Vagina (tissue), 2 donors: Measurements from ENCODE around the gene CEP104. TPM values are rescaled to one million over a fixed set of nuclear protein-coding genes. Genes with fewer than 3 reads are reported as not detected.

ENCODE experiments used
- DNase-seq, 2 donors: peaks; one replicate each; pipeline ENCODE4 v3.0.0-alpha.2; 2017; ENCODE audit errors: extremely low spot score in 2 of 2
- H3K27ac ChIP-seq: fragments of 200-600 bp; sonication (generic); one replicate; pipeline ENCODE4 v1.5.1; 2019
- H3K27me3 ChIP-seq: fragments of 200-600 bp; sonication (generic); one replicate; pipeline ENCODE4 v1.5.1; 2019
- H3K36me3 ChIP-seq, 2 donors: fragments of 200-600 bp; sonication (generic); one replicate each; pipeline ENCODE4 v1.5.1; 2017 to 2019
- H3K4me1 ChIP-seq: fragments of 200-600 bp; sonication (generic); one replicate; pipeline ENCODE4 v1.5.1; 2019
- H3K4me3 ChIP-seq, 2 donors: fragments of 200-600 bp; sonication (generic); 1 replicate in 1 of 2; 2 replicates in 1 of 2; pipeline ENCODE4 v1.5.1; 2016 to 2019
- H3K9me3 ChIP-seq: fragments of 200-600 bp; sonication (generic); one replicate; pipeline ENCODE4 v1.5.1; 2019
- CTCF ChIP-seq, 3 experiments: fragments of 450-650 bp in 2 of 3; fragments of 200-600 bp in 1 of 3; sonication (generic) in 1 of 3; IDR thresholded peaks; one replicate each; pipeline ENCODE4 v1.5.1; 2017 to 2019; ENCODE audit warnings: antibody characterized with exemption in 3 of 3, mild to moderate bottlenecking in 2 of 3, moderate library complexity in 2 of 3
- POLR2A ChIP-seq, 2 donors: fragments of 450-650 bp; IDR thresholded peaks; one replicate each; pipeline ENCODE4 v1.6.1; 2017; ENCODE audit warnings: antibody characterized with exemption in 2 of 2, mild to moderate bottlenecking in 2 of 2, moderate library complexity in 2 of 2
- POLR2AphosphoS5 ChIP-seq, 2 donors: sonication (generic); formaldehyde crosslinking; IDR thresholded peaks; one replicate each; pipeline ENCODE4 v1.9.0; 2017; ENCODE audit warnings: antibody characterized with exemption in 2 of 2, mild to moderate bottlenecking in 2 of 2, low read depth in 1 of 2; ENCODE audit not compliant: insufficient read depth in 1 of 2
- intact Hi-C: fragments of 100-400 bp; cut with DNase I; formaldehyde crosslinking; loops from one replicate; pipeline ENCODE4 v1.15.1; 2023
- total RNA-seq: library from RNA; depleted of rRNA; stranded (reverse); fragments of >200 nt; gene quantifications from one replicate; pipeline ENCODE4 v1.2.3, GENCODE V29; 2016

CEP104 gene
- total RNA-seq, 1 donor from 2014 or later = 62.9 TPM

GRCh38 chr1:3846541-3846940 is 10.5 kb downstream of the CEP104 start:
- peaks cover 0 to 73% of the 10 kb centered on the region in 2 donors for H3K36me3 ChIP-seq

GRCh38 chr1:3842912-3843311 is 14.1 kb downstream of the CEP104 start:
- Histone ChIP-seq H3K4me3 (no peak overlapping the region), H3K27me3 (no peaks in the 10 kb centered on the region), H3K9me3 (no peaks in the 10 kb centered on the region), H3K27ac (no peak overlapping the region), H3K36me3 (peaks cover 0 to 70% of the 10 kb centered on the region in 2 donors), H3K4me1 (no peaks in the 10 kb centered on the region)
- TF ChIP-seq CTCF (IDR thresholded peaks at IDR 0.05) (no peak), POLR2A (IDR thresholded peaks at IDR 0.05) (no peak), POLR2AphosphoS5 (IDR thresholded peaks at IDR 0.05; ENCODE audit: insufficient read depth in 1 of 2, low read depth in 1 of 2) (no peak)
- intact Hi-C loops = no loop called here
- no peak for DNase-seq

More at GRCh38 chr1:3846541-3846940, 10.5 kb downstream of the CEP104 start:
- intact Hi-C loops = no loop called here
- no peaks in the 10 kb centered on the region for H3K4me1 ChIP-seq
- no peaks in the 10 kb centered on the region for H3K9me3 ChIP-seq
- TF ChIP-seq CTCF (IDR thresholded peaks at IDR 0.05) (no peak), POLR2A (IDR thresholded peaks at IDR 0.05) (no peak), POLR2AphosphoS5 (IDR thresholded peaks at IDR 0.05; ENCODE audit: insufficient read depth in 1 of 2, low read depth in 1 of 2) (no peak)
- H3K27me3 ChIP-seq = no peaks in the 10 kb centered on the region
- DNase-seq = no peak
- H3K4me3 ChIP-seq = no peak overlapping the region
- no peak overlapping the region for H3K27ac ChIP-seq

- H3K36me3 ChIP-seq = peaks cover 0 to 72% of the 10 kb centered on the region in 2 donors
- H3K4me1 ChIP-seq = no peaks in the 10 kb centered on the region
- no peaks in the 10 kb centered on the region for H3K27me3 ChIP-seq
- no peak for DNase-seq
- H3K4me3 ChIP-seq = no peak overlapping the region
- H3K27ac ChIP-seq = no peak overlapping the region
- intact Hi-C loops = no loop called here
- no peaks in the 10 kb centered on the region for H3K9me3 ChIP-seq
- TF ChIP-seq POLR2A (IDR thresholded peaks at IDR 0.05) = no peak
- TF ChIP-seq CTCF (IDR thresholded peaks at IDR 0.05) = no peak
- TF ChIP-seq POLR2AphosphoS5 (IDR thresholded peaks at IDR 0.05; ENCODE audit: insufficient read depth in 1 of 2, low read depth in 1 of 2) = no peak
Measured at GRCh38 chr1:3841491-3841890, 15.5 kb downstream of the CEP104 start.

GRCh38 chr1:3838788-3839187 is 18.2 kb downstream of the CEP104 start:
- intact Hi-C loops = no loop called here
- no peaks in the 10 kb centered on the region for H3K27me3 ChIP-seq
- DNase-seq = no peak
- peaks cover 0 to 57% of the 10 kb centered on the region in 2 donors for H3K36me3 ChIP-seq
- TF ChIP-seq POLR2AphosphoS5 (IDR thresholded peaks at IDR 0.05; ENCODE audit: insufficient read depth in 1 of 2, low read depth in 1 of 2) = no peak
- no peak for TF ChIP-seq CTCF (IDR thresholded peaks at IDR 0.05)
- TF ChIP-seq POLR2A (IDR thresholded peaks at IDR 0.05) = no peak
- no peaks in the 10 kb centered on the region for H3K4me1 ChIP-seq
- no peaks in the 10 kb centered on the region for H3K9me3 ChIP-seq
- no peak overlapping the region for H3K27ac ChIP-seq
- H3K4me3 ChIP-seq = no peak overlapping the region

- no peak for DNase-seq
- Histone ChIP-seq H3K36me3 (peaks cover 0 to 51% of the 10 kb centered on the region in 2 donors), H3K4me1 (no peaks in the 10 kb centered on the region), H3K27me3 (no peaks in the 10 kb centered on the region), H3K4me3 (no peak overlapping the region), H3K9me3 (no peaks in the 10 kb centered on the region), H3K27ac (no peak overlapping the region)
- intact Hi-C loops = no loop called here
- no peak for TF ChIP-seq POLR2A (IDR thresholded peaks at IDR 0.05)
- no peak for TF ChIP-seq POLR2AphosphoS5 (IDR thresholded peaks at IDR 0.05; ENCODE audit: insufficient read depth in 1 of 2, low read depth in 1 of 2)
- TF ChIP-seq CTCF (IDR thresholded peaks at IDR 0.05) = no peak
Measured at GRCh38 chr1:3837685-3838084, 19.3 kb downstream of the CEP104 start.
